ENCODE data around the gene SEPTIN8.

SEPTIN8 gene

GRCh38 chr5:132777209-132778069 is at the start of gene SEPTIN8:
Gene SEPTIN8, minus strand, starts transcription at chr5:132777239. Its CDS starts 102 bp downstream, at chr5:132777137.
- peak in 1 of 2 experiments; percentile 41 for DNase-seq

- no peak for DNase-seq
Observed at GRCh38 chr5:132826424-132827082, 49.5 kb upstream of the SEPTIN8 start.

GRCh38 chr5:132825834-132826391 is 48.9 kb upstream of the SEPTIN8 start:
- no peak for DNase-seq

DNA sequence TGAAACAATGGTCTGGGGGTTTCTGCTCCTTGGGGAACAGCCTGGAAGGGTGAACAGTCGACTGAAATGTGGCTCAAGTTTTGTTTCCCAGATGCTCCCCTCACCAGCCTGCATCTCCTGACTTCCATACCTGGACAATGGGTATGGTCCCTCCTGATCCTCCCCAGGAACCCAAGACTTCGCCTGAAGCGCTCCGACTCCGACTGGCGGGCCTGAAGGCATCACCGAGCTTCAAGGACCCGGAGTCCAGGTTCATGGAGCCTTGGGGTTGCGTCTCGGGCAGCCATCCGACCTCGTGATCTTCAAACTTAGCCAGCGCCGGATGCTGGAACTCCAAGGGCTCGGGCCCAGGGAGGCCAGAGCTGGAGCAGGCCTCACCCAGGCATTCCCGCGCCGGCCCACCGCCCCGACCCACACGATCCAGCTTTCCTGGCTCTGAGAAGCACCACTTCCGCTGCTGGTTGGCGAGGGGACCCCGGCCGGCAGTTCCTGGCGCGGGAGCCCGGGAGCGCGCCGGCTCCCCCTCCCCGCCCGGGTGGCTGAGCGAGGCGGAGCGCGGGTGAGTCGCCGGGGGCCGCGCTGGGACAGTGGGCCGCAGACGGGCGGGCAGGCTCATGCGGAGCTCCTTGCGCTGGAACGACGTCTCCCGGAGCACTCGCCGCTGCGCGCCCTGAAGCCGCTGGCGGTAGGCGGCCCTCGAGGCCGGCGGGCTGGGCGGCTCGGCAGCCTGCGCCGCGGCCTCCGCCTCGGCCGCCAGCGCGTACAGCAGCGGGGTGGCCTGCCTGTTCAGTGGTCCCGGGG is 48.2 kb upstream of the SEPTIN8 start:
- DNase-seq: no peak

- DNase-seq: no peak
Observed at GRCh38 chr5:132824426-132824825, 47.4 kb upstream of the SEPTIN8 start.

DNA sequence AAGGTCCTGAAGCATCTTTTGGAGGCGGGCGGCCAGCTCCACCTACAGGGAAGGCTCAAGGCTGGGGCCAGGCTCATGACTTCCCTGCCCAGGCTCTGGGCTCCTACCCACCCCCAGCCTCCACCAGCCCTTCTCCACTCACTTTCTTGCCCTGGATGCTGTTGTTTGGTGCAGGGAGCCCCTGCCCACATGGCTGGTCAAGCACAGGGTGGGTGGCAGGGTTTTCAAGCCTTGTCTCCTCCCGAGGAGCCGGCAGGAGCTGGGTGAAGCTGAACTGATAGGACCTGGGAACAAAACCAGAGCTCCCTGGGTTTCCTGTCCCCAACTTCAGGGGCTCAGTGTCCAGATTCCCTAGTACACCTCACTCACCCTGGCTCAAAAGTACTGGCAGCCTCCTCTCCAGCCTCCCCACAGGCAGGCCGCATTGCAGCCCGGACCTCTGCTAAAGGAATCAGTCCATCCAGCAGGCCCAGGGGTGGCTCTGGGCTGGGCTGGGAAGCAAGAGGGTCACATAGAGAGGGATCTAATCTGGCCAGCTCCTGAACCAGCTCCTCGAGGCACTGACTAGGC is 46.5 kb upstream of the SEPTIN8 start:
- DNase-seq: no peak

DNA sequence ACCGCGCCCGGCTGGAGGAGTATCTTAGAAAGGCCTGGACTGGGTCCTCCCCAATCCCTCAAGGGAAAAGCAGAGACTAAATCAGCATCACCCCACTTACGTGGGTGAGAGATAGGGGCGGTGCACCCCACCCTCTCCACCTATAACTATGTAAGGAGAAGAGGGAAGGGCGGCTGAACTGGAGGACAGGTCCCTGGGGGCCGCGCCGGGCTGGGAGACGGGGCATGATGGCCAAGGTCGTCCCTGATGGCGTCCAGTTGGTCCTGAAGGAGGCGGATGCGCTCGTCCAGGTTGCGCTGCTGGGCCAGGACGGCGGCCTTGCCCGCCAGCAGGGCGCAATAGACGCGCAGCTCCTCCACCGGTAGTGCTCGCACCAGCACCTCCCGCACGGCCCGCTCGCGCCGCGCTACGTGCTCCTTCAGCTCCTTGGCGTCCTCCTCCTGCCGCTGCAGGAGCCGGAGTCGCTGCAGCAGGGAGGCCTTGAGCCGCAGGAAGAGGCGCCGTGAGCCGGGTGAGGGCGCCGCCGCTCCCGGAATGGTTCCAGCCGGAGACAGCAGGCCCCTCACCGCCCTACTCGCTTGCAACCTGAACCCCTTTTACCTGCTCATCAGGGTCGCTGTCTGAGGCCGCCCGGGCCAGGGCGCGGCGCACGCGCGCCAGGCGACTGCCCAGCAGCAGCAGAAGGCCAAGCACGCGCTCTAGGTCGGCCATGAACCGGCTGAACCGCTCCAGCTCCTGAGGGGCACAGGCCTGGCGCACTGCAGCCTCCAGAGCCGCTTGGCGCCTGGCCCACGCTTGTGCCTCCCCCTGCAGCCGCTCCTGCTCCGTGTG is 45.8 kb upstream of the SEPTIN8 start:
- peak in 1 of 2 experiments; percentile 39 for DNase-seq

DNA sequence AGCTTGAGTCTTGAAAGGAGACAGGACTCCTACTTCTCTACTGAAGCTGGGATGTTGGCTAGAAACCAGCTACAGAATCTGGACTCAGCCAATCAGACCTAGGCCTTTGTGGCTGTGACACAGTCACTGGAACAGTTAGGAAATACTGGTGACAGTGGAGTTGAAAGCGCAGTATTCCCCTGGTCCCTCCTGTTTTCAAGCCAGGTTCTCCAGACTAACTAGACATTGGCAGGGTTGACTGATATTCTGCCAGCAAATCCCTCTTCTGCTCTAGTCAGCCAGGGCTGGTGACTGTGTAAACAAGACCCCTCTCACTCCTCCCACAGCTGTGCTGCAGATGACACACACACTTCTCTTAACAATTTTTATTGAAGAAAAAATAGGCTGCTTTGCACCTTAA is 44.8 kb upstream of the SEPTIN8 start:
- DNase-seq: peak in 1 of 2 experiments; percentile 14

GRCh38 chr5:132821350-132821749 is 44.3 kb upstream of the SEPTIN8 start:
- DNase-seq: no peak

DNA sequence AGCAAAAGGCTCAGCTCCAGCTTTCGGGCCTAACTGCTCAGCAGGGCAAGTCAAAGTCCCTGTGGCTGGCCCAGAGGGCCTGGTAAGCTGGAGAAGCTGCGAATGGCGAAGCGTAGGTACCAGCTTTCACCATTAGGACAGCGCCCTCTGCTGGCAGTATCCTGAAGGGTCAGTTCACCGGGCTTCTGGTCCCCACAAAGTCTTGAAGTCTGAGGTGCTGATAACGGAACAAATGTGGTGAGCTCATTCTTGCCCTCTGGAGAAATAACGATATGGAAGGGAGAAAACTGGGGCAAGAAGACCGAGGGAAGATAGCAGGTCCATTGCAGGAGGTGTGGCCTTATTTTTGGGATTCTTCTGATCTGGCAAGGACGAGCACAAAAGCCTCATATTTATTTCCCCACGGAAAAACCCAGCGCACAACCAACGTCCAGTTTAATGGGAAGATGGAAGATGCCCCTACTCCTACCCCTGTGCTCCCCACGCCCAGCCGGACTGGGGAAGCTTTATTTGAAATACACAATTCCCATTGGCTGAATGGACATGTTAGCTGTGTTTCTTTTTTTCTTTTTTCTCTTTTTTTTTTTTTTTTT is 43.2 kb upstream of the SEPTIN8 start:
- peak; percentile 63 to 88 for DNase-seq

GRCh38 chr5:132819468-132819867 is 42.4 kb upstream of the SEPTIN8 start:
- DNase-seq: no peak

DNA sequence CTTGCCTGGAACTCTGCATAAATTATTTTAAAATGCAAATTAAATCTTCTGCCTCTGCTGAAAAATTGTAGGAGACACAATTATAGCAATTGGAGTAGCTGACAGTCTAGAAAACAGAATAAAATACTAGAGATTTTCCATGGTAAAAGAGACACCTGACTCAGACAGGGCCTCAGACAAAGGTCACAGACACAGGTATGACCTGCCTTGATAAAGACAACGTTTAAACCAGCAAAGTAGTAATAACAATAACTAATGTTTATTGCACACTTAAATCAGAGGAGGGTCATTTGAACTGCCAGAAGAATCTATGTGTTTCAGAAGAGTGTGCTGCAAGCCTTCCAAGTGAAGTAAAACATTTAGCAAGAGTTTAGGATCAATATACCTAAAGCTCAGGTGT is 40.0 kb upstream of the SEPTIN8 start:
- DNase-seq: no peak

DNA sequence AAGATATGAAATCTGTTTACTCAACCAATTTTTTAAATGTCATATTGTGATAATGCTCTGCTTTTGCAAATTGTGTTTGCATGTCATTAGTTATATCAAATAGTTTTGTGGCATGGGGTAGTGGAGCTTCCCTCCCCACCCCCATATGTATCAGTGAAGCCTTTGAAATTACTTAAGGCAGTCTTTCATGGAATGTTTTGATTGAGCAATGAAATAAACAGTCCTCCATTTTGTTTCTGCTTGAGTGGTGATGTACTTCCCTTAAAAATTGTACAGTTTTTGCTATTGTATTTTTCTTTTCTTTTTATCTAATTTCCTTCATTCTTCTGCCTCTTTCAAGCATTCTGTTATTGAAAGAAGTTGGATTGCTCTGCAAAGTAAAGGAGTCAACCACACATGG is 39.5 kb upstream of the SEPTIN8 start:
- DNase-seq: no peak

- DNase-seq: no peak
Observed at GRCh38 chr5:132816083-132816482, 39.0 kb upstream of the SEPTIN8 start.

DNA sequence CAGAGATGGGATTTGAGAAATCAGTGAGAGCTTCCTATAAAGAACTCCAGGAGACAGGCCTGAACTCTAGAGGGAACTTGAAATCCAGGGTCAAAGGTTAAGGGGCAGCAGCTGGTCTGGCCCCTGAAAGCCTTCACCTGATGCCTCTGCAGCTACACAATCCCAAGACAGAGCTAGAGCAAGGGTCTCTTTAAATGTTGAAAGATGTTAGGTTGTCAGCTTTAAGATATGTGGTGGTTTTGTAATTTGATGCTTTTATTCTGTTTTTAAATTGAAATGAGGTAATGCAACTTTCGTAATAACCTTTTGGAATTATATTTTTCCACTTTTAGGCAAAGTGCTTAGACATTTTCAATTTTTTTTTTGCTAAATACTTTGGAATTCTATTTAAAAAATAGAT is 38.4 kb upstream of the SEPTIN8 start:
- DNase-seq: no peak

DNA sequence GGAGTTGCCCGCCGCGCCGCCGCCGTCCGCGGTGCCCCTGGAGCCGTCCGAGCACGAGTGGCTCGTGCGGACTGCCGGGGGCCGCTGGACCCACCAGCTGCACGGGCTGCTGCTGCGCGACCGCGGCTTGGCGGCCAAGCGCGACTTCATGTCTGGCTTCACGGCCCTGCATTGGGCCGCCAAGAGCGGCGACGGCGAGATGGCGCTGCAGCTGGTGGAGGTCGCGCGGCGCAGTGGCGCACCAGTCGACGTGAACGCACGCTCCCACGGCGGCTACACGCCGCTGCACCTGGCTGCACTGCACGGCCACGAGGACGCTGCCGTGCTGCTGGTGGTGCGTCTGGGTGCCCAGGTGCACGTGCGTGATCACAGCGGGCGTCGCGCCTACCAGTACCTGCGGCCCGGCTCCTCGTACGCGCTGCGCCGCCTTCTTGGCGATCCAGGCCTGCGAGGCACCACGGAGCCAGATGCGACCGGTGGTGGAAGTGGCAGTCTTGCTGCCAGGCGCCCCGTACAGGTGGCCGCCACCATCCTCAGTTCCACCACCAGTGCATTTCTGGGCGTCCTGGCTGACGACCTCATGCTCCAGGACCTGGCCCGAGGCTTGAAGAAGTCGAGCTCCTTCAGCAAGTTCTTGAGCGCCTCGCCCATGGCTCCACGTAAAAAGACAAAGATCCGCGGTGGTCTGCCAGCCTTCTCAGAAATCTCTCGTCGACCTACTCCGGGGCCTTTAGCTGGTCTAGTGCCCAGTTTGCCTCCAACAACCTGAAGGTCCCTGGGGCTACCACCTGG is 37.7 kb upstream of the SEPTIN8 start:
- DNase-seq: no peak

DNA sequence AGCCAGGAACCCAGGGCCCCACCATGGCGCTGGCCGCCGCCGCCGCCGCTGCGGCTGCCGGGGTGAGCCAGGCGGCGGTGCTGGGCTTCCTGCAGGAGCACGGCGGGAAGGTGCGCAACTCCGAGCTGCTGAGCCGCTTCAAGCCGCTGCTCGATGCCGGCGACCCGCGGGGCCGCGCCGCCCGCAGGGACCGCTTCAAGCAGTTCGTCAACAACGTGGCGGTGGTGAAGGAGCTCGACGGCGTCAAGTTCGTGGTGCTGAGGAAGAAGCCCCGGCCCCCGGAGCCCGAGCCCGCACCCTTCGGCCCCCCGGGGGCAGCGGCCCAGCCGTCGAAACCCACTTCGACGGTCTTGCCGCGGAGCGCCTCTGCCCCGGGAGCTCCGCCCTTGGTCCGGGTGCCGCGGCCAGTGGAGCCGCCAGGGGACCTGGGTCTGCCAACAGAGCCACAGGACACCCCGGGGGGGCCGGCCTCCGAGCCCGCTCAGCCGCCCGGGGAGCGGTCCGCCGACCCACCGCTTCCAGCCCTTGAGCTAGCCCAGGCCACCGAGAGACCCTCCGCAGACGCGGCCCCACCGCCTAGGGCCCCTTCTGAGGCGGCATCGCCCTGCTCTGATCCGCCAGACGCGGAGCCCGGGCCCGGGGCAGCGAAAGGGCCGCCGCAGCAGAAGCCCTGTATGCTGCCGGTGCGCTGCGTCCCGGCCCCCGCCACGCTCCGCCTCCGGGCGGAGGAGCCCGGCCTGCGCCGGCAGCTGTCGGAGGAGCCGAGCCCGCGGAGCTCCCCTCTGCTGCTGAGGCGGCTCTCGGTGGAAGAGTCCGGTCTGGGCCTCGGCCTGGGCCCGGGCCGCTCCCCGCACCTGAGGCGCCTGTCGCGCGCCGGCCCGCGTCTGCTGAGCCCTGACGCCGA is 36.8 kb upstream of the SEPTIN8 start:
- peak in 1 of 2 experiments; percentile 19 for DNase-seq

- DNase-seq: peak; percentile 31 to 61
Observed at GRCh38 chr5:132812781-132813598, 36.0 kb upstream of the SEPTIN8 start, which contains the start of gene SOWAHA. Gene SOWAHA, plus strand, starts transcription at chr5:132813302. Its CDS starts 320 bp downstream, at chr5:132813622.
